ENCODE data around the gene BPIFA1.

BPIFA1 gene

DNA sequence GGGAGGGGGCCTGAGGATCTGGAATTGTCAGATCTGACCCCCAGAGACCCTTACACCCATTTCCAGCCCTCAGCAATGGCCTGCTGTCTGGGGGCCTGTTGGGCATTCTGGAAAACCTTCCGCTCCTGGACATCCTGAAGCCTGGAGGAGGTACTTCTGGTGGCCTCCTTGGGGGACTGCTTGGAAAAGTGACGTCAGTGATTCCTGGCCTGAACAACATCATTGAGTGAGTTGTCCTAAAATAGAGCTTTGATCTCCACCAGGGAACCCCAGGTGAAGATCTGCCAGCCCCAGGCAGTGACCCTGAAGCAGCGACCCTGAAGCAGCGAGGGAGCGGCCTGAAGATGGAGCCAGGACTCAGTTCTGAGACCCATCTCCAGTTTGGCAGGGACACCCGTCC is 2.2 kb downstream of the BPIFA1 start:
- Histone ChIP-seq H4K20me1 (ENCODE audit: insufficient read depth, low read length) (no peaks in the 10 kb centered on the region), H3K79me2 (ENCODE audit: insufficient read depth, low read length) (no peaks in the 10 kb centered on the region), H3K9ac (ENCODE audit: low read depth, low read length) (no peak overlapping the region), H3K4me3 (ENCODE audit: low read depth in 1 of 2, low read length in 2 of 2) (no peak overlapping the region), H3K4me1 (ENCODE audit: insufficient read depth, low read length) (no peaks in the 10 kb centered on the region), H3K27me3 (ENCODE audit: insufficient read depth, low read length, poor library complexity) (peaks cover 5% of the 10 kb centered on the region), H3K9me3 (ENCODE audit: insufficient read depth, low read length, severe bottlenecking) (no peaks in the 10 kb centered on the region), H3K27ac (ENCODE audit: low read length) (no peak overlapping the region), H2AFZ (ENCODE audit: low read depth, low read length) (no peak overlapping the region), H3K36me3 (ENCODE audit: insufficient read depth, low read length) (no peaks in the 10 kb centered on the region), H3K4me2 (ENCODE audit: insufficient read depth, low read length) (no peak overlapping the region)
- no peak for TF ChIP-seq EZH2 (IDR thresholded peaks at IDR 0.05; ENCODE audit: borderline replicate concordance, low read depth, low read length, severe bottlenecking)
- DNase-seq (no peak), ATAC-seq (ENCODE audit: insufficient read depth, low read depth) (no peak)

DNA sequence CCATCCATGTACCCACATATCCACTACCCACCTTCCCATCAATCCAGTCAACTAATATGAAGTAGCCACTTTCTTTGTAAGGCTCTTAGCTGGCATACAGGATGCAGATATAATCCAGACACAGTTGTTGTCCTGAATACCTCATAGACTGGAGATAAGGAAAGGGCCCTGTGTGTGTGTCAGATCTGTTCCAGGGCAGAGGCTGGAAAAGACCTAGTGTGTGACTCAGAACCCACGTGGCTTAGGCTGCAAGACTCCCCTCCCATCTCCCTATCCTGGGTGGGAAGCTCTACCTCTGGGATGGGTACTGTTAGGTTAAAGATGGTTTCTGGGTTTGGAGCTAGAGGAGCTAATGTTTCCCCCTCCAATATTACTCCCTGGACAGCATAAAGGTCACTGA is 3.6 kb downstream of the BPIFA1 start:
- ATAC-seq (ENCODE audit: insufficient read depth, low read depth): no peak
- H3K4me2 ChIP-seq (ENCODE audit: insufficient read depth, low read length): no peak overlapping the region

DNA sequence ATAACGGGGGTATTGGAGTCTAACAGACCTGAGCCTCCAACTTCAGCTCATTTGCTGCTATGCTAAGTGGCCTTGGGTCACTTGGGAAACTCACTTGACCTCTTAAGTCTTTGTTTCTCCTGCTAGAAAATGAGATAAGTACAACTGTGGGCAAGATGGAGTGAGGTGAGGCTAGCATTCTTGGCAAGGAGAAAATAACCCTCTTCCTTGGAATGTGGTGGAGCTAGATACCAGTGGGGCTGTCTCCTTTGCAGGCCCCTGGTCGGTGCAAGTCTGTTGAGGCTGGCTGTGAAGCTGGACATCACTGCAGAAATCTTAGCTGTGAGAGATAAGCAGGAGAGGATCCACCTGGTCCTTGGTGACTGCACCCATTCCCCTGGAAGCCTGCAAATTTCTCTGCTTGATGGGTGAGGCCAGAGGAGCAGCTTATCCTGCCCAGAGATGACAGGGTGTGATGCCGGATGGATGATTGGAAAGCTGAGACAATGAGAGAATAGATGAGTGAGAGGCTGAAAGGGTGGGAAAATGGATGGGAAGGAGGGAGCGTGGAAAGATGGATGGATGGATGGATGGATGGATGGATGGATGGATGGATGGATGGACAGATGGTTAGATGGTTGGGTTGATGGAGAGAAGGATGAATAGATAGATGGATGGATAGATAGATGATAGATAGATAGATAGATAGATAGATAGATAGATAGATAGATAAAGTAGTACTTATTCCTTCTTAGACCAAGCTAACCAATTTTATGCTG is 4.4 kb downstream of the BPIFA1 start:
- Histone ChIP-seq H3K9me3 (ENCODE audit: insufficient read depth, low read length, severe bottlenecking) (no peaks in the 10 kb centered on the region), H3K27me3 (ENCODE audit: insufficient read depth, low read length, poor library complexity) (no peaks in the 10 kb centered on the region), H3K27ac (ENCODE audit: low read length) (no peak overlapping the region), H3K79me2 (ENCODE audit: insufficient read depth, low read length) (no peaks in the 10 kb centered on the region), H2AFZ (ENCODE audit: low read depth, low read length) (no peak overlapping the region), H3K9ac (ENCODE audit: low read depth, low read length) (no peak overlapping the region), H3K36me3 (ENCODE audit: insufficient read depth, low read length) (no peaks in the 10 kb centered on the region), H3K4me2 (ENCODE audit: insufficient read depth, low read length) (no peak overlapping the region), H3K4me3 (ENCODE audit: low read depth in 1 of 2, low read length in 2 of 2) (no peak overlapping the region), H3K4me1 (ENCODE audit: insufficient read depth, low read length) (no peaks in the 10 kb centered on the region), H4K20me1 (ENCODE audit: insufficient read depth, low read length) (no peaks in the 10 kb centered on the region)
- no peak for TF ChIP-seq EZH2 (IDR thresholded peaks at IDR 0.05; ENCODE audit: borderline replicate concordance, low read depth, low read length, severe bottlenecking)
- TF ChIP-seq, protein P1, sequence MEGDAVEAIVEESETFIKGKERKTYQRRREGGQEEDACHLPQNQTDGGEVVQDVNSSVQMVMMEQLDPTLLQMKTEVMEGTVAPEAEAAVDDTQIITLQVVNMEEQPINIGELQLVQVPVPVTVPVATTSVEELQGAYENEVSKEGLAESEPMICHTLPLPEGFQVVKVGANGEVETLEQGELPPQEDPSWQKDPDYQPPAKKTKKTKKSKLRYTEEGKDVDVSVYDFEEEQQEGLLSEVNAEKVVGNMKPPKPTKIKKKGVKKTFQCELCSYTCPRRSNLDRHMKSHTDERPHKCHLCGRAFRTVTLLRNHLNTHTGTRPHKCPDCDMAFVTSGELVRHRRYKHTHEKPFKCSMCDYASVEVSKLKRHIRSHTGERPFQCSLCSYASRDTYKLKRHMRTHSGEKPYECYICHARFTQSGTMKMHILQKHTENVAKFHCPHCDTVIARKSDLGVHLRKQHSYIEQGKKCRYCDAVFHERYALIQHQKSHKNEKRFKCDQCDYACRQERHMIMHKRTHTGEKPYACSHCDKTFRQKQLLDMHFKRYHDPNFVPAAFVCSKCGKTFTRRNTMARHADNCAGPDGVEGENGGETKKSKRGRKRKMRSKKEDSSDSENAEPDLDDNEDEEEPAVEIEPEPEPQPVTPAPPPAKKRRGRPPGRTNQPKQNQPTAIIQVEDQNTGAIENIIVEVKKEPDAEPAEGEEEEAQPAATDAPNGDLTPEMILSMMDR (IDR thresholded peaks at IDR 0.05; ENCODE audit: borderline replicate concordance, extremely low read depth, low read length, poor library complexity, severe bottlenecking): no peak
- no peak for DNase-seq
- no peak for ATAC-seq (ENCODE audit: insufficient read depth, low read depth)

More for the DNA sequence above, 3.6 kb downstream of the BPIFA1 start:
- Histone ChIP-seq H4K20me1 (ENCODE audit: insufficient read depth, low read length) (no peaks in the 10 kb centered on the region), H3K36me3 (ENCODE audit: insufficient read depth, low read length) (no peaks in the 10 kb centered on the region), H3K9ac (ENCODE audit: low read depth, low read length) (no peak overlapping the region), H3K27ac (ENCODE audit: low read length) (no peak overlapping the region), H3K9me3 (ENCODE audit: insufficient read depth, low read length, severe bottlenecking) (no peaks in the 10 kb centered on the region), H3K79me2 (ENCODE audit: insufficient read depth, low read length) (no peaks in the 10 kb centered on the region), H3K27me3 (ENCODE audit: insufficient read depth, low read length, poor library complexity) (no peaks in the 10 kb centered on the region), H2AFZ (ENCODE audit: low read depth, low read length) (no peak overlapping the region), H3K4me3 (ENCODE audit: low read depth in 1 of 2, low read length in 2 of 2) (no peak overlapping the region), H3K4me1 (ENCODE audit: insufficient read depth, low read length) (no peaks in the 10 kb centered on the region)
- TF ChIP-seq EZH2 (IDR thresholded peaks at IDR 0.05; ENCODE audit: borderline replicate concordance, low read depth, low read length, severe bottlenecking): no peak
- TF ChIP-seq, protein P1 (IDR thresholded peaks at IDR 0.05; ENCODE audit: borderline replicate concordance, extremely low read depth, low read length, poor library complexity, severe bottlenecking): no peak
- no peak for DNase-seq

DNA sequence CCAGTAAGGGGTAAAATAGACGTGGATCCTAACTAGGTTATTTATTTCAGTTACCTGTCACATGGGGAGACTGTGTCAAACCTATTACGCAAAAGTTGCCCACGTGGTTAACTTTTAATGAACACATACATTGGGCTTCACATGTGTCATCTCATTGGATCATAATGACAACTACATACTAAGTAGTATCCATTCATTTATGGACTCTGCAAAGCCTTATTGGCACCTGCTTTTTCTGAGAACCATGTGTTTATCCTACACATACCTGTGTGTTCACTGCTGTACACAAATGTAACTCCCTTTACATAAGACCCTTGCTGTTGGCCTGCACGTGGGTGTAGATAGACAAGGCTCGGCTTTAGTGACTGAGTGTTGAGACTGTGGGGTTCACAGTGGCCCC is 5.1 kb downstream of the BPIFA1 start:
- ATAC-seq (ENCODE audit: insufficient read depth, low read depth) (no peak), DNase-seq (no peak)
- no peak overlapping the region for H3K27ac ChIP-seq (ENCODE audit: low read length)
- no peaks in the 10 kb centered on the region for H3K4me1 ChIP-seq (ENCODE audit: insufficient read depth, low read length)
- TF ChIP-seq, protein P1 (IDR thresholded peaks at IDR 0.05; ENCODE audit: borderline replicate concordance, extremely low read depth, low read length, poor library complexity, severe bottlenecking): no peak
- no peak for TF ChIP-seq EZH2 (IDR thresholded peaks at IDR 0.05; ENCODE audit: borderline replicate concordance, low read depth, low read length, severe bottlenecking)
- H4K20me1 ChIP-seq (ENCODE audit: insufficient read depth, low read length): no peaks in the 10 kb centered on the region
- H3K36me3 ChIP-seq (ENCODE audit: insufficient read depth, low read length): no peaks in the 10 kb centered on the region
- H3K4me2 ChIP-seq (ENCODE audit: insufficient read depth, low read length): no peak overlapping the region
- no peak overlapping the region for H2AFZ ChIP-seq (ENCODE audit: low read depth, low read length)
- H3K27me3 ChIP-seq (ENCODE audit: insufficient read depth, low read length, poor library complexity): no peaks in the 10 kb centered on the region
- H3K9ac ChIP-seq (ENCODE audit: low read depth, low read length): no peak overlapping the region
- no peaks in the 10 kb centered on the region for H3K79me2 ChIP-seq (ENCODE audit: insufficient read depth, low read length)
- H3K4me3 ChIP-seq (ENCODE audit: low read depth in 1 of 2, low read length in 2 of 2): no peak overlapping the region
- no peaks in the 10 kb centered on the region for H3K9me3 ChIP-seq (ENCODE audit: insufficient read depth, low read length, severe bottlenecking)

Data from DND-41 (cell line).